ENCODE results near the gene DGKD.

DNA sequence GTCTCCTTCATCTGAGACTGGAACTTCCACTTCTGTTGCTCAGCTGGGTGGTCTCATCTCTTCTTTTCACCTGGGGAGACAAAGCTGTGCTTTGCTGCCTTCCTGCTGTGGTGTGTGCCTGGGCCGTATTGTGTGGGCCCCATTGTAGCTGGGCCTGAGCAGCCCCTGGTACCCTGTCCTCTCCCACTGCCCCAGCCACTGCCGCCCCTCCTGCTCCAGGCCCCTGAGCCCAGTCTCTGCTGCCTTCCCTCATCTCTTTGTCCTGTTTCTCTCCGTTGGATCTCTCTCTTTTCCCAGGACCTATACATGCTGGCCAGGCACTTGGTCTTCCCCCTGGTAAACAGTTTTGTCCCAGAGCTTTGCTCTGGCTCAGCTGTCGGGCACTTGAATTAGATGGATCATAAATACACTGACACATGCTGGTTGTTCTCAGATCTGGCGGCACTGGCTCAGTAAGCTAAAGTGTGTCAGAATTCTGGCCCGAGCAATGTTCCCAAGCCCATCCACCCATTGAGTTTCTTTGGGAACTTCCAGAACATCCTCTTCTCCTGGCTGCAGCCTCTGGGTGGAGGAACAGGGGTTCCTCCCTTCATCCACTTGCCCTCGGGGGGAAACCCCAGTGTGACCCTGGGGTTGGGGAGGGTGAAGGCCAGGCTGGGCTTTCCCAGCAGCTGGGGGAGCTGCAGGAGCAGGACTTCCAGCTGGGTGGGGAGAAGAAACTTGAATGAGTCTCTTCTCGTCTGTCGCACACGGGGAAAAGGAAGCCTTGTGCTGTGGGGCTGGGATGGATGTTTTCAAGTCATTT lies 99.0 kb downstream of the DGKD start:
- no peak for TF ChIP-seq EZH2 (IDR thresholded peaks at IDR 0.05; ENCODE audit: insufficient read depth, poor library complexity, severe bottlenecking)
- no peak for TF ChIP-seq EZH2phosphoT487 (IDR thresholded peaks at IDR 0.05; ENCODE audit: insufficient read depth, low read depth)

All from GM23248 (cell line).